ENCODE results near the gene HID1. TPM values are rescaled to one million over a fixed set of nuclear protein-coding genes. Genes with fewer than 3 reads are reported as not detected.
A peak's percentile ranks its signal among the peaks of the same experiment; 100 is the strongest.

HID1 gene
- total RNA-seq, 1 experiment from 2014 or later, result 12.7 TPM

- no peak overlapping the region for H4K8ac ChIP-seq (replicated peaks; ENCODE audit: insufficient read length, low read depth, low read length)
- no peak overlapping the region; a peak in 1 of 5 replicates for H3K4me3 Mint-ChIP-seq
- H4K91ac ChIP-seq (ENCODE audit: insufficient read length, low read depth, low read length), result no peak overlapping the region
- no peaks in the 10 kb centered on the region for H3K9me3 Mint-ChIP-seq
- no CpG with 5 or more reads among the region's 76 CpGs for WGBS (ENCODE audit: extremely low coverage, insufficient read length, low lambda C conversion rate)
- H3K27me3 Mint-ChIP-seq (ENCODE audit: low read depth), result peaks cover 2% of the 10 kb centered on the region; the same call in 1 of the 2 replicates
- H4K5ac ChIP-seq (ENCODE audit: insufficient read length, low read depth, low read length), result no peak overlapping the region
- no peaks in the 10 kb centered on the region for H4K20me1 ChIP-seq (ENCODE audit: control insufficient read depth, insufficient read depth, insufficient read length)
- H3K27me3 ChIP-seq (ENCODE audit: insufficient read depth, low read length), result no peaks in the 10 kb centered on the region
- no peaks in the 10 kb centered on the region for H3K79me1 ChIP-seq (ENCODE audit: insufficient read depth, low read depth, low read length, poor library complexity, severe bottlenecking)
- no peak overlapping the region for H2BK5ac ChIP-seq (ENCODE audit: insufficient read length, low read length)
- no peak overlapping the region for H3K4me2 ChIP-seq (ENCODE audit: insufficient read depth, insufficient read length, low read length)
- no peak overlapping the region for H3K9ac ChIP-seq (ENCODE audit: extremely low read depth, insufficient read length, low read length)
- no peak overlapping the region for H3K27ac ChIP-seq (ENCODE audit: insufficient read length, low read depth, low read length)
- no peak overlapping the region for H3K14ac ChIP-seq (ENCODE audit: insufficient read depth, low read length)
- no peak overlapping the region for H3K4ac ChIP-seq (ENCODE audit: low read depth, low read length)
- no peaks in the 10 kb centered on the region for H3K4me1 Mint-ChIP-seq
- no peak overlapping the region for H3K23ac ChIP-seq (ENCODE audit: insufficient read length, low read depth, low read length)
- no peak overlapping the region for H3K18ac ChIP-seq (ENCODE audit: insufficient read length, low read depth, low read length)
- H3K36me3 Mint-ChIP-seq (ENCODE audit: insufficient read depth in 1 of 3, low read depth in 3 of 3), result peaks cover 11 to 49% (median 40%) of the 10 kb centered on the region in 3 experiments; a peak in 6 of 7 replicates
- H3K56ac ChIP-seq (ENCODE audit: insufficient read length, low read depth, low read length), result no peak overlapping the region
- H2AK5ac ChIP-seq (ENCODE audit: insufficient read length, low read length), result no peak overlapping the region
- no peaks in the 10 kb centered on the region for H3K4me1 ChIP-seq (ENCODE audit: insufficient read depth, low read length)
- H3K79me2 ChIP-seq (ENCODE audit: insufficient read depth, low read length), result no peaks in the 10 kb centered on the region; the same call in 1 of the 2 replicates
- no peak overlapping the region for H2AFZ ChIP-seq (ENCODE audit: low read length)
- peak; percentile 38; the same call in 2 of the 3 replicates for TF ChIP-seq CTCF (conservative IDR thresholded peaks at IDR 0.05)
- H3T11ph ChIP-seq (ENCODE audit: low read length), result no peak overlapping the region
- H3K27ac Mint-ChIP-seq, result no peak overlapping the region; a peak in 1 of 7 replicates
- H2BK20ac ChIP-seq (ENCODE audit: low read depth, low read length, poor library complexity, severe bottlenecking), result no peak overlapping the region
- no peaks in the 10 kb centered on the region for H3K9me3 ChIP-seq (ENCODE audit: control insufficient read depth, low read depth, low read length)
- H2BK12ac ChIP-seq (ENCODE audit: insufficient read length, low read depth, low read length), result no peak overlapping the region
- H2BK15ac ChIP-seq (ENCODE audit: low read depth, low read length), result no peak overlapping the region
- no peak overlapping the region for H2BK120ac ChIP-seq (ENCODE audit: low read depth, low read length, poor library complexity, severe bottlenecking)
- no peaks in the 10 kb centered on the region for H3K23me2 ChIP-seq (ENCODE audit: insufficient read length, low read depth, low read length, poor library complexity, severe bottlenecking)
- peak; percentile 91 for DNase-seq
Observed at GRCh38 chr17:75003070-75003956, 30.8 kb upstream of the HID1 start.

All from H9 (cell line).